HepG2 (cell line): ENCODE measurements around the gene SCAPER. TPM values are rescaled to one million over a fixed set of nuclear protein-coding genes. Genes with fewer than 3 reads are reported as not detected.
A peak's percentile ranks its signal among the peaks of the same experiment; 100 is the strongest.

Experiments
- ARID5B ChIP-seq: IDR thresholded peaks from 2 replicates; pipeline ENCODE4 v1.4.0; 2020; ENCODE audit warnings: mild to moderate bottlenecking, missing genetic modification reagents
- BCL6 ChIP-seq: IDR thresholded peaks from 2 replicates; pipeline ENCODE4 v1.6.1; 2016; ENCODE audit warnings: missing genetic modification reagents, missing compliant biosample characterization
- CENPT ChIP-seq: sonication (generic); formaldehyde crosslinking; IDR thresholded peaks from 2 replicates; pipeline ENCODE4 v1.8.0; 2022; ENCODE audit warnings: low read depth, mild to moderate bottlenecking, moderate library complexity, missing genetic modification reagents
- DBP ChIP-seq: sonication (generic); formaldehyde crosslinking; IDR thresholded peaks from 2 replicates; pipeline ENCODE4 v1.4.0; 2020; ENCODE audit warnings: missing genetic modification reagents; ENCODE audit errors: not compliant biosample characterization
- DRAP1 ChIP-seq: IDR thresholded peaks from 2 replicates; pipeline ENCODE4 v1.6.1; 2016; ENCODE audit warnings: missing genetic modification reagents, missing compliant biosample characterization
- EEA1 ChIP-seq: sonication (generic); formaldehyde crosslinking; IDR thresholded peaks from 2 replicates; pipeline ENCODE4 v1.5.1; 2020; ENCODE audit warnings: mild to moderate bottlenecking, missing genetic modification reagents, borderline replicate concordance
- FOSL2 ChIP-seq: sonication (generic); formaldehyde crosslinking; IDR thresholded peaks from 2 replicates; pipeline ENCODE4 v1.4.0; 2020; ENCODE audit warnings: missing genetic modification reagents
- HBP1 ChIP-seq: IDR thresholded peaks from 2 replicates; pipeline ENCODE4 v1.6.1; 2016; ENCODE audit warnings: low read depth, control low read depth
- KAT2B ChIP-seq: fragments of 150-350 bp; IDR thresholded peaks from 2 replicates; pipeline ENCODE4 v1.6.1; 2014; ENCODE audit warnings: low read depth, low read length, borderline replicate concordance
- NRL ChIP-seq: sonication (generic); formaldehyde crosslinking; IDR thresholded peaks from 2 replicates; pipeline ENCODE4 v1.5.0; 2020; ENCODE audit warnings: missing genetic modification reagents, mild to moderate bottlenecking, moderate library complexity, borderline replicate concordance
- RFXANK ChIP-seq: IDR thresholded peaks from 2 replicates; pipeline ENCODE4 v1.6.1; 2016
- RNF2 ChIP-seq: fragments of 450-650 bp; conservative IDR thresholded peaks from 2 replicates; pipeline ENCODE4 v1.6.1; 2016; ENCODE audit warnings: low read depth
- RXRB ChIP-seq: IDR thresholded peaks from 2 replicates; pipeline ENCODE4 v1.6.1; 2016; ENCODE audit warnings: borderline replicate concordance, missing genetic modification reagents, missing compliant biosample characterization
- SETDB1 ChIP-seq: sonication (generic); formaldehyde crosslinking; IDR thresholded peaks from 2 replicates; pipeline ENCODE4 v1.5.1; 2020; ENCODE audit warnings: missing genetic modification reagents, mild to moderate bottlenecking, borderline replicate concordance
- TAF15 ChIP-seq: fragments of 200-400 bp; formaldehyde crosslinking; IDR thresholded peaks from one replicate; pipeline ENCODE4 v1.6.1; 2018; ENCODE audit warnings: mild to moderate bottlenecking, low read depth, low read length; ENCODE audit not compliant: poor library complexity, severe bottlenecking
- ZFP91 ChIP-seq: sonication (generic); formaldehyde crosslinking; IDR thresholded peaks from 2 replicates; pipeline ENCODE4 v1.9.0; 2022; ENCODE audit warnings: missing genetic modification reagents, mild to moderate bottlenecking, borderline replicate concordance
- ZGPAT ChIP-seq: IDR thresholded peaks from 2 replicates; pipeline ENCODE4 v1.6.1; 2016; ENCODE audit warnings: mild to moderate bottlenecking
- ZNF572 ChIP-seq: sonication (generic); formaldehyde crosslinking; IDR thresholded peaks from 2 replicates; pipeline ENCODE4 v1.5.1; 2020; ENCODE audit warnings: mild to moderate bottlenecking, missing genetic modification reagents
- ZNF713 ChIP-seq: sonication (generic); formaldehyde crosslinking; IDR thresholded peaks from 2 replicates; pipeline ENCODE4 v1.4.0; 2020; ENCODE audit warnings: mild to moderate bottlenecking, missing genetic modification reagents
- polyA plus RNA-seq, 8 experiments: library from polyadenylated mRNA; depleted of rRNA in 3 of 8; stranded (reverse) in 7 of 8; unstranded in 1 of 8; fragments of >200 nt; fragmentation: Illumina TruSeq in 4 of 8; extraction: Trizol in 4 of 8; gene quantifications; 2 replicates each; pipeline versions ENCODE4 v1.2.1 to v1.2.3, GENCODE V29; 2011 to 2016; ENCODE audit warnings: low read depth in 4 of 8, missing spikeins in 1 of 8, mixed read lengths in 1 of 8; ENCODE audit not compliant: insufficient read depth in 1 of 8
- total RNA-seq, 5 experiments: library from RNA; depleted of rRNA; stranded (reverse); fragments of >200 nt; fragmentation: Illumina TruSeq; extraction: Trizol; gene quantifications; 2 replicates each; pipeline ENCODE4 v1.2.3, GENCODE V29; 2016; ENCODE audit warnings: low read depth in 1 of 5

Gene SCAPER
- total and polyA plus RNA-seq, 2 of the 13 experiments (the other 11 are each of a cell fraction or from before 2014, with no cell fraction given): 4.3 to 10.5 TPM

- 0 out of 2 replicates have a peak, but pooled peaks have one; percentile 45 for TF ChIP-seq ARID5B (CRISPR knock-in tag)
- no peak for TF ChIP-seq ZNF572 (CRISPR knock-in tag)
- no peak for TF ChIP-seq HBP1 (CRISPR knock-in tag)
- TF ChIP-seq TAF15: no peak
- TF ChIP-seq NRL: no peak
- TF ChIP-seq DRAP1: no peak
- peak; percentile 24; the same call in 1 of the 2 replicates for TF ChIP-seq RXRB (CRISPR knock-in tag)
- TF ChIP-seq ZNF713: no peak
- no peak for TF ChIP-seq KAT2B
- TF ChIP-seq ZGPAT (CRISPR knock-in tag): no peak
- no peak for TF ChIP-seq ZFP91 (CRISPR knock-in tag)
- TF ChIP-seq DBP (CRISPR knock-in tag): no peak
- TF ChIP-seq RFXANK (CRISPR knock-in tag): no peak
- TF ChIP-seq FOSL2 (CRISPR knock-in tag): no peak
- no peak for TF ChIP-seq RNF2
- no peak for TF ChIP-seq CENPT (CRISPR knock-in tag)
- no peak for TF ChIP-seq SETDB1 (CRISPR knock-in tag)
- TF ChIP-seq BCL6 (CRISPR knock-in tag): peak; percentile 67
- TF ChIP-seq EEA1: no peak
These were observed 328.4 kb downstream of the SCAPER start (continued) for GRCh38 chr15:76576523-76577279.
